Heart left ventricle (tissue), 16 donors: Measurements from ENCODE around the gene PCP4L1. TPM values are rescaled to one million over a fixed set of nuclear protein-coding genes. Genes with fewer than 3 reads are reported as not detected.

ENCODE experiments used
- ATAC-seq, 4 donors: fragments of 200-7000 bp; cut with Tn5 transposase; one replicate each; pipeline ENCODE4 v1.9.1; 2020 to 2022; ENCODE audit warnings: moderate library complexity in 4 of 4, mild to moderate bottlenecking in 3 of 4, moderate number of reproducible peaks in 1 of 4
- DNase-seq, 5 donors: peaks; one replicate each; pipeline ENCODE4 v3.0.0-alpha.2; 2020
- H3K27ac ChIP-seq, 12 donors: fragments of 200-600 bp; sonication (generic) in 4 of 12; one replicate each; pipeline versions ENCODE4 v1.5.0 to v1.8.0; 2016 to 2022; ENCODE audit warnings: mild to moderate bottlenecking in 2 of 12
- H3K27me3 ChIP-seq, 9 donors: fragments of 200-600 bp; sonication (generic) in 2 of 9; one replicate each; pipeline versions ENCODE4 v1.5.1 to v1.8.0; 2016 to 2022; ENCODE audit warnings: mild to moderate bottlenecking in 3 of 9
- H3K36me3 ChIP-seq, 9 donors: fragments of 200-600 bp; sonication (generic) in 2 of 9; one replicate each; pipeline versions ENCODE4 v1.5.0 to v1.8.0; 2018 to 2022; ENCODE audit warnings: mild to moderate bottlenecking in 2 of 9
- H3K4me1 ChIP-seq, 12 donors: fragments of 200-600 bp; sonication (generic) in 4 of 12; one replicate each; pipeline versions ENCODE4 v1.5.0 to v1.8.0; 2016 to 2022; ENCODE audit warnings: mild to moderate bottlenecking in 3 of 12
- H3K4me3 ChIP-seq, 12 donors: fragments of 200-600 bp; sonication (generic) in 4 of 12; one replicate each; pipeline versions ENCODE4 v1.5.0 to v1.8.0; 2017 to 2022; ENCODE audit warnings: mild to moderate bottlenecking in 9 of 12, moderate library complexity in 4 of 12
- H3K9me3 ChIP-seq, 12 donors: fragments of 200-600 bp; sonication (generic) in 4 of 12; one replicate each; pipeline versions ENCODE4 v1.5.0 to v1.8.0; 2016 to 2022; ENCODE audit warnings: mild to moderate bottlenecking in 1 of 12
- POLR2A ChIP-seq, 2 donors: fragments of 450-650 bp; IDR thresholded peaks; one replicate each; pipeline ENCODE4 v1.6.1; 2017; ENCODE audit warnings: antibody characterized with exemption in 2 of 2, mild to moderate bottlenecking in 2 of 2, moderate library complexity in 2 of 2
- WGBS, 4 donors: extraction: QIAGEN DNeasy Blood & Tissue Kit in 2 of 4; methylation state at CpG; one replicate each; pipeline versions ENCODE4 v1.1.5 to v1.1.7; 2013 to 2018; 5-methylcytosine and 5-hydroxymethylcytosine counted together
- intact Hi-C, 10 donors: fragments of 100-400 bp; cut with DNase I; formaldehyde crosslinking; loops; one replicate each; pipeline versions ENCODE4 v1.11.1 to v1.14.2; 2022
- polyA plus RNA-seq, 2 donors: library from polyadenylated mRNA; stranded (reverse); fragments of 200-250 nt; gene quantifications; one replicate each; pipeline ENCODE4 v1.2.3, GENCODE V29; 2013
- total RNA-seq, 9 donors: library from RNA; depleted of rRNA in 2 of 9; stranded (reverse); fragments of >200 nt in 2 of 9; fragmentation: NEBNext Ultra II Directional in 3 of 9; extraction: Animal tissue kit (Norgen Biotek cat#: 25700) in 3 of 9; gene quantifications; one replicate each; pipeline versions ENCODE4 v1.1.0 to v1.2.4, GENCODE V29; 2016 to 2023
- TF ChIP-seq, protein P1 (sequence below), 12 donors: fragments of 200-600 bp; sonication (generic) in 4 of 12; IDR thresholded peaks; one replicate each; pipeline versions ENCODE4 v1.5.0 to v1.8.0; 2018 to 2022; ENCODE audit warnings: antibody characterized with exemption in 12 of 12, mild to moderate bottlenecking in 5 of 12
- donor health status: ischemic (EF 13 %, LVEDD 7.1; RV severe dilation, severe dysfunction).
- donor health status: healthy with polysubstance abuse.
- donor health status: DM: no; HTN: yes; CAD: no.
- donor health status: DM: no; HTN: no; CAD: no.
- donor health status: ischemic (EF 25% LVEDD 6.9; RV normal size, moderate dysfunction).
- donor health status: ischemic (EF 25% LVEDD 5.7; RV mildly dilated, moderate dysfunction).
- donor health status: healthy.
- donor health status: DM: yes; HTN: yes; CAD: no.
- donor health status: ischemic (EF 35%, LVEDD 5.7; RV mildly dilated, moderate dysfunction).
- donor health status: nonischemic (EF 11% LVEDD 7.7; RV severe dilation, severe dysfunction).
- donor health status: DM: yes; HTN: yes; CAD: no.
- donor health status: PGD.
- donor health status: ischemic (EF 29% LVEDD 5.4; RV normal size, mild dysfunction).
- donor health status: nonischemic (EF 23%, LVEDD 6.1; RV moderate dilation, normal function).

Gene PCP4L1
- total and polyA plus RNA-seq, 11 donors: 0.19 to 0.62 (median 0.46) TPM; not detected in 1

DNA sequence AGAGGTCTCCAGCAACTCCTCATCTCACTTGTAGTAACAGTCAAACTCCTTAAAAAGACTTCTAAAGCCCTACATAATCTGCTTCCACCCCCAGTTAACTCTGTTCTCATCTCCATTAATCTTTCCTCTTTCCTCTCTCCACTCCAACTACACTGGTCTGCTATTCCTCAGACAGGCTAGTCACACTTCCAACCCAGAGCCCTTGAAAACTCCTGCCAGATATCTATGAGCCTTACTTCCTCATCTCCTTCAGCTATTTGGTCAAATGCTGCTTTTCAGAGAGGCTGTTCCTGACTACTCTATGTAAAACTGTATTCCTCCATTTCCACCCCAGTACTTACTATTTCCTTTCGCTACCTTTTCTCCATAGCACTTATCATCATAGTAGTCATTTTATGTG lies 24.4 kb downstream of the PCP4L1 start:
- DNase-seq (no peak), ATAC-seq (no peak)
- TF ChIP-seq, protein P1, sequence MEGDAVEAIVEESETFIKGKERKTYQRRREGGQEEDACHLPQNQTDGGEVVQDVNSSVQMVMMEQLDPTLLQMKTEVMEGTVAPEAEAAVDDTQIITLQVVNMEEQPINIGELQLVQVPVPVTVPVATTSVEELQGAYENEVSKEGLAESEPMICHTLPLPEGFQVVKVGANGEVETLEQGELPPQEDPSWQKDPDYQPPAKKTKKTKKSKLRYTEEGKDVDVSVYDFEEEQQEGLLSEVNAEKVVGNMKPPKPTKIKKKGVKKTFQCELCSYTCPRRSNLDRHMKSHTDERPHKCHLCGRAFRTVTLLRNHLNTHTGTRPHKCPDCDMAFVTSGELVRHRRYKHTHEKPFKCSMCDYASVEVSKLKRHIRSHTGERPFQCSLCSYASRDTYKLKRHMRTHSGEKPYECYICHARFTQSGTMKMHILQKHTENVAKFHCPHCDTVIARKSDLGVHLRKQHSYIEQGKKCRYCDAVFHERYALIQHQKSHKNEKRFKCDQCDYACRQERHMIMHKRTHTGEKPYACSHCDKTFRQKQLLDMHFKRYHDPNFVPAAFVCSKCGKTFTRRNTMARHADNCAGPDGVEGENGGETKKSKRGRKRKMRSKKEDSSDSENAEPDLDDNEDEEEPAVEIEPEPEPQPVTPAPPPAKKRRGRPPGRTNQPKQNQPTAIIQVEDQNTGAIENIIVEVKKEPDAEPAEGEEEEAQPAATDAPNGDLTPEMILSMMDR (IDR thresholded peaks at IDR 0.05): no peak
- no peak for TF ChIP-seq POLR2A (IDR thresholded peaks at IDR 0.05)
- intact Hi-C loops: no loop called here
- Histone ChIP-seq H3K27ac (no peak overlapping the region), H3K36me3 (no peaks in the 10 kb centered on the region), H3K4me1 (no peaks in the 10 kb centered on the region), H3K27me3 (no peaks in the 10 kb centered on the region), H3K9me3 (no peaks in the 10 kb centered on the region), H3K4me3 (no peak overlapping the region)
- 96 to 98% (median 98%) methylated on average over 1 of the region's 1 CpG for WGBS, 4 donors

DNA sequence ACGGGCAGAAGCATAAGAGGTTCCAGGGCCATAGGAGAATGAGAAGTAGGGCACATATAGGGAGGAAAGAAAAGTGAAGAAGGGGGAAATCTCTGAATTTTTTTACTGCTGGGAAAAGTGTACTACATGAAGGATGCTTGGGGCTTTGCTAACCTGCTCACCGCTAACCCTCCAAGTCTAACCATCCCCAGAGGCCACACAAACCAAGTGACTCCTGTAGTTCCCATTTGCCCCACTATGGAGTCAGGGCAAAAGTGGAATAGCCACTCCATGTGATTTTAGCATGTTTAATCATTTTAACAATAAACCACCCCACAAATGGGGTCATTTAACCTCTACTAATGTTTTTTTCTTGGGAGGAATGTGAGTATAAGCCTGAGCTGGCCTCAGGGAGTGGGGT lies 26.6 kb downstream of the PCP4L1 start:
- Histone ChIP-seq H3K36me3 (no peaks in the 10 kb centered on the region), H3K4me3 (no peak overlapping the region), H3K4me1 (no peaks in the 10 kb centered on the region), H3K9me3 (no peaks in the 10 kb centered on the region), H3K27ac (no peak overlapping the region), H3K27me3 (no peaks in the 10 kb centered on the region)
- no peak for TF ChIP-seq POLR2A (IDR thresholded peaks at IDR 0.05)
- TF ChIP-seq, protein P1 (IDR thresholded peaks at IDR 0.05): no peak
- DNase-seq: no peak
- no peak for ATAC-seq
- intact Hi-C loops: no loop called here
- 90 to 97% (median 93%) methylated on average over 2 of the region's 2 CpGs for WGBS, 4 donors

DNA sequence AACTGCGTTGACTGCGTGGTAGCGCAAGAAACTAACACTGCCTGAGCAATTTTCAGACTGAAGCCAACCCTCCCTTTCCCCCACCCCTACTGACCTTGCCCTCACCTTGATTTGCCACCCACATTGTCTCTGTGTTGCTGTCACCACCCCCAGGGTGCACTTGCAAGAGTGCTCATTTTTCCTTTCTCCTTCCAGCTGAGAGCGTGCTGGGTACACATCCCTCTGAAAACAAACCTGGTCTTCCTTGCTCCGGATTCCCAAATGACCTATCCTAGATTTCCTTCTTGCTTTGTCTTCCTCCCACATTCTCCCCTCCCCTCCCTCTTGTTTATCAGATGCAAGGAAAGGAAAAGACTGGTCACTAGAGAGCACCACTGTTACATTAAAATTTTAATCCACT lies 27.0 kb downstream of the PCP4L1 start:
- no peaks in the 10 kb centered on the region for H3K36me3 ChIP-seq
- H3K27me3 ChIP-seq: no peaks in the 10 kb centered on the region
- intact Hi-C loops: no loop called here
- 60 to 76% (median 63%) methylated on average over 5 of the region's 5 CpGs for WGBS, 4 donors
- H3K4me3 ChIP-seq: no peak overlapping the region
- H3K9me3 ChIP-seq: no peaks in the 10 kb centered on the region
- DNase-seq: no peak
- H3K4me1 ChIP-seq: no peaks in the 10 kb centered on the region
- no peak overlapping the region for H3K27ac ChIP-seq
- ATAC-seq: no peak
- TF ChIP-seq POLR2A (IDR thresholded peaks at IDR 0.05): no peak
- TF ChIP-seq, protein P1 (IDR thresholded peaks at IDR 0.05): no peak

DNA sequence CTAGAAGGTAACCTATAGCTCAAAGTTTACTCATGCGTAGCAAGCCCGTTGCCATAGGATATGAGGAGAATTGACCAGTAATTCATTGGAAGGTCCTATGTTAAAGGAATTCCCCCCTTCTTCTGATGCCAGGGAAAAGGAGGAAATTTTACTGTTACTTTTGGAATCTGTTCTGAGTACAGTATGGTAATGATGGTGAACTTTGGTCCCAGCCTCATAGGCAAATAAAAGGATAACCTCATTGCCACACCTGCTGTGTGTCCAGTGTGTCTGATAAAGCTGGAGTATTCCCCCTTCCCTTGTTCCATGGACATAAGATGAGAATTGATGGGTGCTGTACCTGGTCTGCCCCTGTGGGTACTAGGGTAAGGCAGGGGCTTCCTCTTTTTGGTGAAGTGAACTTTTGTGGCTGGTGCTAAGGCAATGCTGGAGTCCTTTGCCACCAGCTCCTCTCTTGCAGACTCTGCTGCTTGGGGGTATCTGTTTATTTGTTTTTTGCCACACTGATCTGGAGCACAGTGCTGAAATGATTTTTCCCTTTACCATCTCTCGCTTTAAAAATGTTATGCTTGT lies 29.0 kb downstream of the PCP4L1 start:
- intact Hi-C loops: no loop called here
- no peaks in the 10 kb centered on the region for H3K27me3 ChIP-seq
- TF ChIP-seq POLR2A (IDR thresholded peaks at IDR 0.05): no peak
- TF ChIP-seq, protein P1 (IDR thresholded peaks at IDR 0.05): no peak
- H3K9me3 ChIP-seq: no peaks in the 10 kb centered on the region
- no peaks in the 10 kb centered on the region for H3K4me1 ChIP-seq
- no peak overlapping the region for H3K4me3 ChIP-seq
- WGBS, 4 donors: 94 to 99% (median 96%) methylated on average over 3 of the region's 3 CpGs
- no peaks in the 10 kb centered on the region for H3K36me3 ChIP-seq
- no peak overlapping the region for H3K27ac ChIP-seq
- no peak for ATAC-seq
- DNase-seq: no peak
